Measurements from ENCODE around the gene RNF167.

- TF ChIP-seq CTCF (IDR thresholded peaks at IDR 0.05; ENCODE audit: low read depth, low read length) = no peak
- TF ChIP-seq MYC (IDR thresholded peaks at IDR 0.05; ENCODE audit: low read depth, low read length) = no peak
Observed at GRCh38 chr17:4892499-4893221, 47.4 kb upstream of the RNF167 start.
